ENCODE data around the gene OPCML.

OPCML gene

GRCh38 chr11:133506551-133507094 lies 25.7 kb downstream of the OPCML start:
- Histone ChIP-seq H3K9me3 (ENCODE audit: severe bottlenecking) (no peaks in the 10 kb centered on the region), H3K27ac (ENCODE audit: poor library complexity, severe bottlenecking) (no peak overlapping the region), H3K4me3 (ENCODE audit: severe bottlenecking) (no peak overlapping the region), H3K36me3 (ENCODE audit: low read depth) (no peaks in the 10 kb centered on the region), H3K27me3 (ENCODE audit: insufficient read depth, poor library complexity, severe bottlenecking) (no peaks in the 10 kb centered on the region), H3K4me1 (ENCODE audit: insufficient read depth, poor library complexity, severe bottlenecking) (no peaks in the 10 kb centered on the region)
- TF ChIP-seq CTCF (IDR thresholded peaks at IDR 0.05; ENCODE audit: poor library complexity, severe bottlenecking), result no peak
- DNase-seq (ENCODE audit: low spot score) (no peak), ATAC-seq (ENCODE audit: low read depth) (no peak)

- ATAC-seq (ENCODE audit: low read depth) (no peak), DNase-seq (ENCODE audit: low spot score) (no peak)
- no peak for TF ChIP-seq CTCF (IDR thresholded peaks at IDR 0.05; ENCODE audit: poor library complexity, severe bottlenecking)
- Histone ChIP-seq H3K4me1 (ENCODE audit: insufficient read depth, poor library complexity, severe bottlenecking) (no peaks in the 10 kb centered on the region), H3K27me3 (ENCODE audit: insufficient read depth, poor library complexity, severe bottlenecking) (no peaks in the 10 kb centered on the region), H3K36me3 (ENCODE audit: low read depth) (no peaks in the 10 kb centered on the region), H3K9me3 (ENCODE audit: severe bottlenecking) (no peaks in the 10 kb centered on the region), H3K27ac (ENCODE audit: poor library complexity, severe bottlenecking) (no peak overlapping the region), H3K4me3 (ENCODE audit: severe bottlenecking) (no peak overlapping the region)
These were observed 26.3 kb downstream of the OPCML start for GRCh38 chr11:133506023-133506422.

GRCh38 chr11:133504906-133505305 lies 27.4 kb downstream of the OPCML start:
- H3K9me3 ChIP-seq (ENCODE audit: severe bottlenecking), result no peaks in the 10 kb centered on the region
- TF ChIP-seq CTCF (IDR thresholded peaks at IDR 0.05; ENCODE audit: poor library complexity, severe bottlenecking), result no peak
- H3K27me3 ChIP-seq (ENCODE audit: insufficient read depth, poor library complexity, severe bottlenecking), result no peaks in the 10 kb centered on the region
- H3K4me1 ChIP-seq (ENCODE audit: insufficient read depth, poor library complexity, severe bottlenecking), result no peaks in the 10 kb centered on the region
- no peak for DNase-seq (ENCODE audit: low spot score)
- H3K36me3 ChIP-seq (ENCODE audit: low read depth), result no peaks in the 10 kb centered on the region
- H3K27ac ChIP-seq (ENCODE audit: poor library complexity, severe bottlenecking), result no peak overlapping the region
- no peak overlapping the region for H3K4me3 ChIP-seq (ENCODE audit: severe bottlenecking)
- ATAC-seq (ENCODE audit: low read depth), result no peak

- H3K36me3 ChIP-seq (ENCODE audit: low read depth), result no peaks in the 10 kb centered on the region
- H3K27me3 ChIP-seq (ENCODE audit: insufficient read depth, poor library complexity, severe bottlenecking), result no peaks in the 10 kb centered on the region
- H3K4me1 ChIP-seq (ENCODE audit: insufficient read depth, poor library complexity, severe bottlenecking), result no peaks in the 10 kb centered on the region
- no peak overlapping the region for H3K4me3 ChIP-seq (ENCODE audit: severe bottlenecking)
- no peak for DNase-seq (ENCODE audit: low spot score)
- no peak overlapping the region for H3K27ac ChIP-seq (ENCODE audit: poor library complexity, severe bottlenecking)
- no peaks in the 10 kb centered on the region for H3K9me3 ChIP-seq (ENCODE audit: severe bottlenecking)
- TF ChIP-seq CTCF (IDR thresholded peaks at IDR 0.05; ENCODE audit: poor library complexity, severe bottlenecking), result no peak
- ATAC-seq (ENCODE audit: low read depth), result no peak
These were observed 28.5 kb downstream of the OPCML start for GRCh38 chr11:133503776-133504175.

GRCh38 chr11:133503236-133503635 lies 29.1 kb downstream of the OPCML start:
- no peak overlapping the region for H3K27ac ChIP-seq (ENCODE audit: poor library complexity, severe bottlenecking)
- no peak for DNase-seq (ENCODE audit: low spot score)
- no peaks in the 10 kb centered on the region for H3K4me1 ChIP-seq (ENCODE audit: insufficient read depth, poor library complexity, severe bottlenecking)
- ATAC-seq (ENCODE audit: low read depth), result no peak
- no peaks in the 10 kb centered on the region for H3K9me3 ChIP-seq (ENCODE audit: severe bottlenecking)
- TF ChIP-seq CTCF (IDR thresholded peaks at IDR 0.05; ENCODE audit: poor library complexity, severe bottlenecking), result no peak
- no peaks in the 10 kb centered on the region for H3K27me3 ChIP-seq (ENCODE audit: insufficient read depth, poor library complexity, severe bottlenecking)
- no peak overlapping the region for H3K4me3 ChIP-seq (ENCODE audit: severe bottlenecking)
- no peaks in the 10 kb centered on the region for H3K36me3 ChIP-seq (ENCODE audit: low read depth)
